MG63 (cell line): ENCODE results near the gene PLEKHN1. TPM values are rescaled to one million over a fixed set of nuclear protein-coding genes. Genes with fewer than 3 reads are reported as not detected.
"Not testable (repeated sequence)": the region's sequence is repeated elsewhere in the genome, so short reads cannot be mapped to it uniquely, and the experiment has no call there.

Experiments
- DNase-seq: peaks from one replicate; pipeline ENCODE4 v3.0.0-alpha.2; 2020
- H3K27me3 ChIP-seq: fragments of 250-450 bp; sonication (Bioruptor Pico); 2 replicates; pipeline ENCODE4 v1.5.1; 2020; ENCODE audit warnings: mild to moderate bottlenecking, moderate library complexity
- H3K36me3 ChIP-seq: fragments of 250-450 bp; sonication (Bioruptor Pico); 2 replicates; pipeline ENCODE4 v1.5.1; 2020; ENCODE audit warnings: mild to moderate bottlenecking, moderate library complexity
- H3K4me3 ChIP-seq: fragments of 250-450 bp; sonication (Bioruptor Pico); 2 replicates; pipeline ENCODE4 v1.5.1; 2020; ENCODE audit warnings: mild to moderate bottlenecking, moderate library complexity
- H3K9me3 ChIP-seq: fragments of 250-450 bp; sonication (Bioruptor Pico); 2 replicates; pipeline ENCODE4 v1.5.1; 2020; ENCODE audit warnings: mild to moderate bottlenecking, moderate library complexity
- total RNA-seq: library from RNA; depleted of rRNA; stranded (reverse); fragments of >200 nt; shearing (Covaris generic); gene quantifications from 2 replicates; pipeline ENCODE4 v1.2.3, GENCODE V29; 2014; ENCODE audit warnings: low replicate concordance

The PLEKHN1 gene
- total RNA-seq, 1 experiment from 2014 or later, result 0.56 TPM

DNA sequence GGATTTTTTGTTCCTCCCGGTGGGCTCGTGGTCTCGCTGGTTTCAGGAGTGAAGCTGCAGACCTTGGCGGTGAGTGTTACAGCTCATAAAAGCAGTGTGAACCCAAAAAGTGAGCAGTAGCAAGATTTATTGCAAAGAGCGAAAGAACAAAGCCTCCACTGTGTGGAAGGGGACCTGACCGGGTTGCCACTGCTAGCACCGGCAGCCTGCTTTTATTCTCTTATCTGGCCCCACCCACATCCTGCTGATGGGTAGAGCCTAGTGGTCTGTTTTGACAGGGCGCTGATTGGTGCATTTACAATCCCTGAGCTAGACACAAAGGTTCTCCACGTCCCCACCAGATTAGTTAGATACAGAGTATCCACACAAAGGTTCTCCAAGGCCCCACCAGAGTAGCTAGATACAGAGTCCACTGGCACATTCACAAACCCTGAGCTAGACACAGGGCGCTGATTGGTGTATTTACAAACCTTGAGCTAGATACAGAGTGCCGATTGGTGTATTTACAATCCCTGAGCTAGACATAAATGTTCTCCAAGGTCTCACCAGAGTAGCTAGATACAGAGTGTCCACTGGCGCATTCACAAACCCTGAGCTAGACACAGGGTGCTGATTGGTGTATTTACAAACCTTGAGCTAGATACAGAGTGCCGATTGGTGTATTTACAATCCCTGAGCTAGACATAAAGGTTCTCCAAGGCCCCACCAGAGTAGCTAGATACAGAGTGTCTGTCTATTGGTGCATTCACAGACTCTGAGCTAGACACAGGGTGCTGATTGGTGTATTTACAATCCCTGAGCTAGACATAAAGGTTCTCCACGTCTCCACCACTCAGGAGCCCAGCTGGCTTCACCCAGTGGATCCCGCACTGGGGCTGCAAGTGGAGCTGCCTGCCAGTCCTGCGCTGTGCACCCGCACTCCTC, 51.4 kb downstream of the PLEKHN1 start:
- not testable (repeated sequence) for H3K4me3 ChIP-seq, H3K36me3 ChIP-seq, DNase-seq, H3K27me3 ChIP-seq, H3K9me3 ChIP-seq

DNA sequence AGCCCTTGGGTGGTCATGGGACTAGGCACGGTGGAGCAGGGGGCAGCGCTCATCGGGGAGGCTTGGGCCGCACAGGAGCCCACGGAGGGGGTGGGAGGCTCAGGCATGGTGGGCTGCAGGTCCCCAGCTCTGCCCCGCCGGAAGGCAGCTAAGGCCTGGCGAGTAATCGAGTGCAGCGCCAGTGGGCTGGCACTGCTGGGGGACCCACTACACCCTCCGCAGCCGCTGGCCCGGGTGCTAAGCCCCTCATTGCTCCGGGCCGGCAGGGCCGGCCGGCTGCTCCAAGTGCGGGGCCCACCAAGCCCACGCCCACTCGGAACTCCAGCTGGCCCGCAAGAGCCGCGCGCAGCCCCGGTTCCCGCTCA, 52.0 kb downstream of the PLEKHN1 start:
- not testable (repeated sequence) for H3K9me3 ChIP-seq

DNA sequence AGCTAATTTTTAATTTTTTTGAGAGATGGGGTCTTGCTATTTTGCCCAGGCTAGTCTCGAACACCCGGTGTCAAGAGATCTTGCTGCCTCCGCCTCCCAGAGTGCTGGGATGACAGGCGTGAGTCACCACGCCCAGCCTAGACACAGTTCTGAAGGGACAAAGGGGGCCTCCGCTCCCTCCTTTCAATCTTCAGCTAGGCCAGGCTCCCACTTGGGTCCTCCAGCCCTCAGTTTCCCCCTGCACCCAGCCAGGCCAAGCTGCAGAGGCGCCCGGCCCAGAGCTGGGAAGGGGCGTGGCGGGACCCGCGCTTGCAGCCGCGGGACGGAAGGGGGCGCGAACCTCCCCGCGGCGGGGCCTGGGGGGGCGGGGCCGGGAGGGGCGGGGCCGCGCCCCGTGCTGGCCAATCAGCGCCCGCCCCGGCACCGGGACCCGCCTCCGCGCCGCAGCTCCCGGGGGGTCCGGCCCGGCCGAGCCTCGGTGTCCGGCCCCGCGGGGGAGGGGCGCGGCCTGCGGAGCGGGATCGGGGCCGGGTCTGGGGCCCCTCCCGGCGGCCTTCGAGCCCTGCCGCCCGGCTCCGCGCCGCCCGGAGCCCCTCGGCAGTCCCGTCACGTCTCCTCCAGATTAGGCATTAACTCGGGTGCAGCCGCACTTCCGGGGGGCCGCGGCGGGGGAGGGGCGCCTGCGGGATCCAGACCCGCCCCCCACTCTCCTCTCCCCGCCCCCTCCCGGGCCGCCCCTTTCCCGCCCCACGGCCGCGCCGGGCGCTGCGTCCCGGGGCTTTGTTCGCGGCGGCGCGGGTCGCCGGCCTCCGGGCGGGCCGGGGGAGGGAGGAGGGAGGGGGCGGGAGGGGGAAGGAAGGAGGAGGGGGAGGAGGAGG, 53.1 kb downstream of the PLEKHN1 start:
- DNase-seq, result peak; percentile 83
- no peaks in the 10 kb centered on the region for H3K9me3 ChIP-seq
- H3K4me3 ChIP-seq, result peak overlapping the region; percentile 35
- no peaks in the 10 kb centered on the region for H3K27me3 ChIP-seq
- H3K36me3 ChIP-seq, result peaks cover 6% of the 10 kb centered on the region

More for the DNA sequence above, 52.0 kb downstream of the PLEKHN1 start:
- not testable (repeated sequence) for H3K27me3 ChIP-seq, DNase-seq, H3K36me3 ChIP-seq, H3K4me3 ChIP-seq

DNA sequence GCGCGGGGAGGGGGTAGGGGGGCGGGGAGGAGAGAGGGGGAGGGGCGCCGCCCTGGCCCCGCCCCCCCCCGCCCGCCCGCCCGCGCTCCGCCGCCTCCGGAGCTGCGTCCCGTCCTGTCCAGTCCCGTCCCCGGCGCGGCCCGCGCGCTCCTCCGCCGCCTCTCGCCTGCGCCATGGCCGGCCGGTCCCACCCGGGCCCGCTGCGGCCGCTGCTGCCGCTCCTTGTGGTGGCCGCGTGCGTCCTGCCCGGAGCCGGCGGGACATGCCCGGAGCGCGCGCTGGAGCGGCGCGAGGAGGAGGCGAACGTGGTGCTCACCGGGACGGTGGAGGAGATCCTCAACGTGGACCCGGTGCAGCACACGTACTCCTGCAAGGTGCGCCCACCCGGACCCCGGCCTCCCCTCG, 53.7 kb downstream of the PLEKHN1 start, which contains the start of gene AGRN:
Gene AGRN (plus strand): TSS at position 121 of the 405 bp plus-strand sequence. CDS start 53 bp downstream, at position 174.
- Histone ChIP-seq H3K36me3 (peaks cover 11% of the 10 kb centered on the region), H3K4me3 (peak within 1 kb of the TSS; percentile 56), H3K27me3 (no peaks in the 10 kb centered on the region), H3K9me3 (no peaks in the 10 kb centered on the region)
- peak; percentile 39 for DNase-seq

DNA sequence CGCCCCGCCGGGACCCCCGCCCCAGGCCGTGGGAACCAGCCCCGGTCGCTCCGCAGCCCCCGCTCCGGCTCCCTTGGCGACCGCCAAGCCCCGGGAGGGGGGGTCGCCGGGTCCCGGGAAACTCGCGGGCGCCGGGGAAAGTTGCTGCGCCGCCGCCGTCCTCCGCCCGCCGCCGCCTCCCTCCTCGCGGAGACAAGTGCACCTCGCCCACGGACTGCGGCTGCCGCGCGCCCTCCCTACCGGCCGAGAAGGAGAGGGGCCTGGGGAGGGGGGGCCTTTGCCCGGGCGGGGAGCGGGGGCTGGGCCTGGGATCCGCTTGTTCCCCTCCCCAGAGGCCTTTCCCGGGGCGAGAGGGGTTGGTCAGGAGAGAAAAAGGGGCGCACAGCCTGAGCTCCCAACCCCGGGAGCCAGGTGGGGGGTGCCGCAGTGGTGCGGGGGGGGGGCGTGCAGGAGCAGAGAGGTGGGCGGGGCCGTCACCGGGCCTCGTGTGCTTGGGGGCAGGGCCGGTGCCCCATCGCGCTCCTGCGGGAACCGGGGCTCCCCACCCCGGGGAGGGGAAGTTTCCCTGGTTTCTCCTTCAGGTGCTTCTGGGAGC, 54.2 kb downstream of the PLEKHN1 start:
- Histone ChIP-seq H3K27me3 (no peaks in the 10 kb centered on the region), H3K4me3 (peak overlapping the region; percentile 56), H3K36me3 (peaks cover 11% of the 10 kb centered on the region), H3K9me3 (no peaks in the 10 kb centered on the region)
- DNase-seq, result peak; percentile 36

DNA sequence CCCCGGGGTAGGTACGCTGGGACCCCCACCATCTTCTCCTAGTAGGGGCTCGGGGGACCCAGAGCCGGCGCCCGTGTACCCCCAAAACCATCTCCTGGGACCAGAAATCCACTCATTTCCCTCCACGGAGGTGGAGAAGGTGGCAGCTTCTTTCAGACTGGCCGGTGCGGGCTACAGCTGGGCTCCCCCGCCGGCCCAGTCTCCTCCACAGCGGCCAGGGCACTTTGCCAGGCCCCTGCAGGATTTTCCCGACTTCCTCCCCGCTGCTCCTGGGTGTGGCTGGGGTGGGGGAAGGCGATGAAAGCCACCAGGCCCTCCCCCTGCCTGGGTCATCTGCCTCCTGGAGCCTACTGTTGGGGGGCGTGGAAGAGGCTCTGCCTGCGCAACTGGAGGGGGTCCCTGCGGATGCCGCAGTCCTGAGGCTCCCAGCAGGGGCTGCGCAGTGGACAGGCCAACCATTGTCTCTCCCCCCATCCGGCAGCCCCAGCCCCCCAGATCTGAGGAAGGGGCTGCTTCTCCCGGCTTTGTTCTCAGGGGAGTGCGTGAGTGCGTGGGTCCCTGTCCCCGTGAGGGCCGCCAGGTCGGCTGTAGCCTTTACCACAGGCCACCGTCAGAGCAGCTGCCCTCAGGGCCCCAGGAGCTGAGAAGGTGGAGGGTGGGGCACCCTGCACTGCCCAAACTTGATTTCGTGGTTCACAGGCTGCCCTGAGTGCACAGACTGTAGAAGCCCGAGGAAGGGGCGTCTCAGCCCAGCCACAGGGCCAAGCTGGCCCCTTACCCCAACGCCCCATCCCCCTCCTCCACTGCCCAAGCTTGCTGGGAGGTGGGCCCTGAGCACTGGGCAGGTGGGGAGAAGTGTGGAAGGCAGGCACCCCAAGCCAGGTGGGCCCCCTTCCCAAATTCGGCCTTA, 55.0 kb downstream of the PLEKHN1 start:
- H3K27me3 ChIP-seq, result no peaks in the 10 kb centered on the region
- DNase-seq, result peak; percentile 79
- H3K4me3 ChIP-seq, result peak overlapping the region; percentile 56
- no peaks in the 10 kb centered on the region for H3K9me3 ChIP-seq
- peaks cover 11% of the 10 kb centered on the region for H3K36me3 ChIP-seq

DNA sequence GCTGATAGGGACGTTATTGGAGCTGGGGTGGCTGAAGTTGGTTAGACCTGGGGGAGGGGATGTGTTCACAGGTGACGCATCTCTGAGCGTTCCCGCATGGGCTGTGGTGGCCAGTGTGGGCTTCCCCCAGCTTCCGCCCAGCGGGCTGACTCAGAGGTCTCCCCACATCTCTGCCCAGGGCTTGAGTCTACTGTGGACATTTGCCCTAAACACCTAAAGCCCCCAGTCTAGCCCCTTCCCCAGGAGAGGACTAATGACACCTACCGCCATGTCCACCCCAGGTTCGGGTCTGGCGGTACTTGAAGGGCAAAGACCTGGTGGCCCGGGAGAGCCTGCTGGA, 55.6 kb downstream of the PLEKHN1 start:
- Histone ChIP-seq H3K9me3 (no peaks in the 10 kb centered on the region), H3K4me3 (no peak overlapping the region), H3K36me3 (peaks cover 11% of the 10 kb centered on the region), H3K27me3 (no peaks in the 10 kb centered on the region)
- no peak for DNase-seq

DNA sequence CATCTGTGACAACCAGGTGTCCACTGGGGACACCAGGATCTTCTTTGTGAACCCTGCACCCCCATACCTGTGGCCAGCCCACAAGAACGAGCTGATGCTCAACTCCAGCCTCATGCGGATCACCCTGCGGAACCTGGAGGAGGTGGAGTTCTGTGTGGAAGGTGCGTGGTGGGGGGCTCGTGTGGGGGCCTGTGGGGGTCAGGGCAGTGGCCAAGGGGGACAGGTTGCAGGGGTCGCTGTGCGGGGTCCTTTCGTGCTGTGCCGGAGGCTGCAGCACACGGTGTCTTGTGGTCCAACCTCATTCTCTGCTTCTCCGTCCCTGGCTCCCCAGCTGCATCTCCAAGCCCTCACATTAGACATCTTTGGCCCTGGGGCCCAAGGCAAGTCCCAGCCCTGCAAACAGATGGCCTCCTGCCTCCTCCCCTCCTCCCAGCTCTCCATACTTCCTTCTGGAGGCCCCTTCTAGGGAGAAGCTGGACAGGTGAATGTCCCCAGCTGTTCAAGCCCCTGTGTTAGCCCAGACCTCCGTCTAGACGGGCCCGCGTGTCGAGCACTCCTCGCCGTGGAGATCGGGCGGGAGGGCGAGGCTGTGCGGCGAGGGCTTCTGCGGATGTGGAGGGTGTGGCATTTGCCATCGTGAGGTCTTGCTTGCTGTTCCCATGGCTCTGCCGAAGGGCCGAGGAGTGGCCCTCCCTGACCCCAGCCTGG, 56.2 kb downstream of the PLEKHN1 start:
- DNase-seq, result no peak
- H3K4me3 ChIP-seq, result no peak overlapping the region
- peaks cover 11% of the 10 kb centered on the region for H3K36me3 ChIP-seq
- H3K9me3 ChIP-seq, result no peaks in the 10 kb centered on the region
- no peaks in the 10 kb centered on the region for H3K27me3 ChIP-seq

DNA sequence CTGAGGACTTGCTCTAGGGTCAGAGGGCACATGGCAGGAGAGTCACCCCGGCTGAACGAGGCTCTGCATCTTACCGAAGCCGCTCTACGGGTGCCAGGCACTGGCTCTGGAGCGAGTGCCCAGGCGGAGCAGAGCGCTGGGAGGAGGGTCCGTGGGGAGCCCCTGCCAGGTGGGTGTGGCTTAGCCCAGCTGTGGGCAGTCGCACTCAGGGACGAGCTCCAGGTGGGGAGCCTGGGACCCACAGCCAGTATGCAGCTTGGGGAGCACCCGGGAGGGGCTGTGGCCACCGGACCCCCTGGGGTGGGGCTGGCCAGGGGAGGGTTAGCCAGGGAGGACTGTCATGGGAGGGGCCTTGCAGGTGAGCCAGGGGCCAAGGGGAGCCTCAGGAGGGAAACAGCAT, 57.4 kb downstream of the PLEKHN1 start:
- Histone ChIP-seq H3K27me3 (no peaks in the 10 kb centered on the region), H3K36me3 (peaks cover 11% of the 10 kb centered on the region), H3K9me3 (no peaks in the 10 kb centered on the region), H3K4me3 (no peak overlapping the region)
- DNase-seq, result no peak

DNA sequence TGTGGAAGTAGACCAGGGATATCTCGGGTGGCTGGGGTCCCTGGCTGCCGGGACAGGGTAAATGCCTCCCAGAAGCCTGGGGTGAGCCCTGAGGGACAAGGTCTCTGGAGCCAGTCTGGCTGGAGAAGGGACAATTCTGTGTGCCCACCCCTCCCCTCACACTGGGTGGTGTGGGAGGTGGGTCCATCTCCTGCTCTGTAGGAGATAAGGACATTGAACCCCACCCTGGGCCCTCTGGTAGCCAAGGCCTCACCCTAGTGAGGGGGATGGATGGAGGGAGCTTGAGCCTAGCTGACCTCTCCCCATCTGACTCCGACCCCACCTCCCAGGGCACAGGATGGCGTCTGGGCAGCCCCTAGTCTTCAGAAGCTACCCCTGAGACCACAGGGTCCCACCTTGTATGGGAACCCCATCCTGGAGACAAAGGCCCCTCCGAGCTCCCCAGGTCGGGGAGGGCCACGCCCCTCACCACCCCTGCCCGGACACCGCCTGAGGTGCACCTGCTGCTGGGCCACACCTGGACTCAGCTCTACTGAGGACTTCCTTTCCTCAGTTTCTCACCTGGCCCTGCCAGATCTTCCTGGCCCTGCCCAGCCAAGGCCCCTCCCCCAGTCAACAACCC, 58.0 kb downstream of the PLEKHN1 start:
- no peak overlapping the region for H3K4me3 ChIP-seq
- peaks cover 11% of the 10 kb centered on the region for H3K36me3 ChIP-seq
- no peaks in the 10 kb centered on the region for H3K27me3 ChIP-seq
- no peak for DNase-seq
- no peaks in the 10 kb centered on the region for H3K9me3 ChIP-seq

DNA sequence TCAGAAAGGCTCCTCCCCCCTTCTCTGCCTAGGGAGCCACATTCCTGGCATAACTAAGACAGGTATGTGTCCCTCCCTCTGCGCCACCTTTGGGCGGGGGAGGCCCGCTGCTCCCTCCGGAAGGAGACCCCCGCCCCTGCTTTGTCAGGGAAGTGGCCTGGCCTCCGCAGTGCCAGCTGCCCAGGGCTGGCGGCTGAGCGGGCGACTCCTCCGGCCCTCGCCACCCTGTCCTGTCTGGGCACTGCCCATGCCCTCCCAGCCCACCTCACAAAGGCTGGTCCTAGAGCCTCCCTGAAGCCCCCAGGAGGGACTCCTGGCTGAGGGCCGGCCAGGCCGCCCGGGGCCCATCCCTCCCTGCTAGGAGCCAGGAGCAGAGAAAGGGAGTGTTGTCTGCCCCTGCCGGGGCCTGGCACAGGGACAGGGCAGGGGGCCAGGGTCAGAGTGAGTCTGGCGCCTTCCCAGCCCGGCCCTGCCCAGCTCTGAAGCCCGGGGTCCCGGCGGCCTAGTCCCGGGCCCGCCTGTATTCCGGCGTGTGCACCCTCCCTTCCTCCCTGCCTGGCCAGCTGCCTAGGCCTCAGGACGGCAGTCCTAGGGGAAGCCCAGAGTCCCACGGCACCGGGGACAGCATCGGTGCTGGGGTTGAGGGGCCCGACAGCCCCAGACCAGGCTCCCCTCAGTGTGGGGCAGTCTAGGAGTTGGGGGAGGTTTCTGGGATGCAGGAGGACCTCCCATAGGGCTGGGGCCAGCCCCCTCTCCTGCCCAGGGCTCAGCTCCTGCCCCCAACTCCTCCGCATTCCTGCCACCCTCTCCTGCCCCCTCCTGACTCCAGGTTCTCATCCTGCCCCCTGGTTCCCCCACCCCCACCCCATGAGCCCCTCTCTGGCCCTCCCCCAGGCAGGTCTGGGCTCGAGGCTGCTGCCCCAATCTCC, 58.8 kb downstream of the PLEKHN1 start:
- H3K9me3 ChIP-seq, result no peaks in the 10 kb centered on the region
- DNase-seq, result no peak
- H3K4me3 ChIP-seq, result no peak overlapping the region
- H3K36me3 ChIP-seq, result peaks cover 11% of the 10 kb centered on the region
- H3K27me3 ChIP-seq, result no peaks in the 10 kb centered on the region
